Measurements from ENCODE around the gene GRIK1.
A peak's percentile ranks its signal among the peaks of the same experiment; 100 is the strongest.

GRIK1 gene

GRCh38 chr21:29904359-29905282 lies 35.2 kb downstream of the GRIK1 start:
- peak in 1 of 2 donors; percentile 10 for ATAC-seq

- ATAC-seq = no peak
Observed at GRCh38 chr21:29896884-29897283, 42.9 kb downstream of the GRIK1 start.

GRCh38 chr21:29893687-29894086 lies 46.1 kb downstream of the GRIK1 start:
- no peak for ATAC-seq

GRCh38 chr21:29892379-29892778 lies 47.4 kb downstream of the GRIK1 start:
- ATAC-seq = no peak

GRCh38 chr21:29888437-29888836 lies 51.4 kb downstream of the GRIK1 start:
- ATAC-seq = no peak

GRCh38 chr21:29887313-29888009 lies 52.3 kb downstream of the GRIK1 start:
- ATAC-seq = no peak

- ATAC-seq = no peak
Observed at GRCh38 chr21:29885491-29885890, 54.3 kb downstream of the GRIK1 start.

GRCh38 chr21:29875873-29876272 lies 63.9 kb downstream of the GRIK1 start:
- ATAC-seq = no peak

- no peak for ATAC-seq
Observed at GRCh38 chr21:29875036-29875716, 64.6 kb downstream of the GRIK1 start.

GRCh38 chr21:29873908-29874307 lies 65.9 kb downstream of the GRIK1 start:
- no peak for ATAC-seq

- ATAC-seq = no peak
Observed at GRCh38 chr21:29870814-29871213, 69.0 kb downstream of the GRIK1 start.

- ATAC-seq = no peak
Observed at GRCh38 chr21:29867796-29868195, 72.0 kb downstream of the GRIK1 start.

- ATAC-seq = no peak
Observed at GRCh38 chr21:29860346-29860745, 79.5 kb downstream of the GRIK1 start.

- no peak for ATAC-seq
Observed at GRCh38 chr21:29857150-29857549, 82.6 kb downstream of the GRIK1 start.

GRCh38 chr21:29854795-29855194 lies 85.0 kb downstream of the GRIK1 start:
- no peak for ATAC-seq

GRCh38 chr21:29851611-29852010 lies 88.2 kb downstream of the GRIK1 start:
- ATAC-seq = no peak

- peak; percentile 61 to 86 for ATAC-seq
Observed at GRCh38 chr21:29849735-29850176, 90.0 kb downstream of the GRIK1 start.

GRCh38 chr21:29843804-29844203 lies 96.0 kb downstream of the GRIK1 start:
- no peak for ATAC-seq

GRCh38 chr21:29834617-29835016 lies 105.2 kb downstream of the GRIK1 start:
- no peak for ATAC-seq

GRCh38 chr21:29832217-29832616 lies 107.6 kb downstream of the GRIK1 start:
- no peak for ATAC-seq

- ATAC-seq = no peak
Observed at GRCh38 chr21:29829564-29830275, 110.1 kb downstream of the GRIK1 start.

- no peak for ATAC-seq
Observed at GRCh38 chr21:29827647-29828046, 112.1 kb downstream of the GRIK1 start.

- ATAC-seq = no peak
Observed at GRCh38 chr21:29827236-29827635, 112.6 kb downstream of the GRIK1 start.
